HG02885 (cell line): ENCODE measurements around the gene TNFRSF13B.
"Not testable (repeated sequence)": the region's sequence is repeated elsewhere in the genome, so short reads cannot be mapped to it uniquely, and the experiment has no call there.

Experiments
- ATAC-seq: cut with Tn5 transposase; IDR thresholded peaks from one replicate; pipeline ENCODE4 v1.9.1; 2021; ENCODE audit warnings: mild to moderate bottlenecking; ENCODE audit not compliant: unreplicated experiment, poor library complexity

Gene TNFRSF13B

GRCh38 chr17:16968786-16969185, 3.1 kb downstream of the TNFRSF13B start:
- no peak for ATAC-seq

DNA sequence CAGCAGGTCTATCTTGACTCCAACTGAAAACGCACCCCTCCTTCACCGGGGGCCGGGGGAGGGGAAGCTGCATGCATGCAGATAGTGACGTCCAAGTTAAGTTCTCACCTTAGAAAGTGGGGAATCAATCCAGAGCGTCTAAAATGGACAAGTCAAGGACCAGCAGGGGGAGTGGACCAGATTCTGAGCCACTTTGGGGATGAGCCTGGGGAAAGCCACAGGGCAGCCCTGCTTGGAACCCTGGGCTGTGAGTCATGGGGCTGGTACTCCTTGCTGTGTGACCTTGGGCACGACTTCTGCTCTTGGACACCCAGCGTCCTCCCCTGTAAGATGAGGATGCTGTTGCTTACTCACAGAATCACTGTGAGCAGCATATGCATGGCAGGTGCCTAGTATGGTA, 9.1 kb downstream of the TNFRSF13B start:
- no peak for ATAC-seq

GRCh38 chr17:16961792-16962191, 10.1 kb downstream of the TNFRSF13B start:
- ATAC-seq, result no peak

- not testable (repeated sequence) for ATAC-seq
Measured at GRCh38 chr17:16961022-16961421, 10.9 kb downstream of the TNFRSF13B start.

DNA sequence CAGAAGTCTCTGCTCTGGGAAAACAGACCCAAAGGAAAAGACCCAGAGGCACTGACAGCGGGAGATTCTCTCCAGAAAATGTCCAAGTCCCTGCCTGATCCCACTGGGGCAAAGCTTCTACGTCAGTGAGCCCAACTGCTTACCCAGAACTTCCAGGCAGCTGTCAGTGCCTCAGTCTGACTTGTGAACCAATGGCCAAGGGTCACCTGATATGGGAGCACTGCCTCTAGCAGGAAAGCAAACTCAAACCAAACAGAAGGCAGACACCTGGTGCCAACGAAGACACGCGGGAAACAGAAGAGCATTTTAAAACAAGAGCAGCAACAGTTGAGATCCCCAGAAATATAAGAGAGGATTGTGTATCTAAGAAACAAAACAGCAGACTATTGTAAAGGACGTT, 16.9 kb downstream of the TNFRSF13B start:
- not testable (repeated sequence) for ATAC-seq

DNA sequence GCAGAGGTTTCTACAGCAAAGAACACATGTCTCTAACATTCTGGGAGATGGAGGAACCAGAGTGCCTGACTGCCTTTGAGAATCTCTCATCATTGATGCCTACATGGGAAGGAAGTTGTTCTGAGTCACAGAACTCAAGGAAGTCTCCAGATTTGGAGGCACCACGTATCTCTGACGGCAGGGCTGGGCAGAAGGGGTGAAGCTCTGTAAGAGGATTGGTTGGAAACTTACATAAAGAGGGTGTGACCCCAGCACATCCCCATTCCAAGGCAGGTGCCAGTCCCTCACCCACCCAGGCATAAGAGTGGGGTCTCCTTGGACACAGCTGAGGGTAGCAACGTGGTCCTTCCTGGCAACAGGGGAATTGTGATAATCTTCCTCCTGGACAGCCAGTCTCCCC, 17.4 kb downstream of the TNFRSF13B start:
- ATAC-seq, result no peak

DNA sequence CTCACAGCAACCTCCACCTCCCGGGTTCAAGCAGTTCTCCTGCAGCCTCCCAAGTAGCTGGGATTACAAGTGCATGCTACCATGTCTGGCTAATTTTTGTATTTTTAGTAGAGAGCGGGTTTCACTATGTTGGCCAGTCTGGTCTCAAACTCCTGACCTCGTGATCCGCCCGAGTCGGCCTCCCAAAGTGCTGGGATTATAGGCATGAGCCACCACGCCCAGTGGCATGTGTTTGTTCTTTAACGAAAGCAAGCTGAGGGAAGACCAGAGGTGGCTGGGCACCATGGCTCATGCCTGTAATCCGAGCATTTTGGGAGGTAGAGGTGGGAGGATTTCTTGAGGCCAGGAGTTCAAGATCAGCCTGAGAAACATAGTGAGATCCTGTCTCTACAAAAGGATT, 18.1 kb downstream of the TNFRSF13B start:
- ATAC-seq, result no peak

DNA sequence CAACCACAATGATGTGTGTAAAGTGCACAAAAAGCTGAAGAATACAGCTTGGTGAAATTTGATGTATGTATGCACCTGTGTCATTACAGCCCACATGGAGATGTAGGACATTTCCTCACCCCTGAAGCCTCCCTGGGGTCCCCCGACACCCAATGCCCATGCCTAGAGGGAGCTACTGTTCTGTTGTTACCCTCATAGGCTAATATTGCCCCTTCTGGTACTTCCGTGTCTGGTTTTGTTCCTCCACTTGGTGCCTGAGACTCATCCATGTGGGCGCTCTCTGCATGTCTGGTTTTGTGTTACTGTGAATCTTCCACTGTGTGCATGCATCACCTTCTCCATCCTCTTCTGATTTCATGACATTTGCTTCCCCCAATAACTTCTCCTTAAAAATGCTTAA, 18.6 kb downstream of the TNFRSF13B start:
- ATAC-seq, result no peak

DNA sequence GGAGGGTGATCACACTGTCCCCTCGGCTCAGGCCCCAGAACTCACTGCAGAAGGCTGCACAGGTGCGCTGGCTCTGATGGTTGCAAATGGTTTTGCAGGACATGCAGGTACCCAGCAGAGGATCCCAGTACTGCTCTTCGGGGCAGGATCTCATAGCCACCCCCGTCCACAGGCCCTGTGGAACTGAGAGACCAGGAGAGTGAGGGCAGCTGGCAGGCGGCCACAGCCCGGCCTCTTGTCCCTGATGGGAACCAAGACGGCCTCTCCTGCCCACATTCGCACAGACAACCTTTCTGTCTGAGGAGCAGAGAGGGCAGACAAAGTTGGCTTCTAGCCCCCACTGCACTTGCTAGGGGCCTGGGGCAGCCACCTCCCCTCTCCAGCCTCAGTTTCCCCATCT, 19.5 kb downstream of the TNFRSF13B start:
- ATAC-seq, result no peak

DNA sequence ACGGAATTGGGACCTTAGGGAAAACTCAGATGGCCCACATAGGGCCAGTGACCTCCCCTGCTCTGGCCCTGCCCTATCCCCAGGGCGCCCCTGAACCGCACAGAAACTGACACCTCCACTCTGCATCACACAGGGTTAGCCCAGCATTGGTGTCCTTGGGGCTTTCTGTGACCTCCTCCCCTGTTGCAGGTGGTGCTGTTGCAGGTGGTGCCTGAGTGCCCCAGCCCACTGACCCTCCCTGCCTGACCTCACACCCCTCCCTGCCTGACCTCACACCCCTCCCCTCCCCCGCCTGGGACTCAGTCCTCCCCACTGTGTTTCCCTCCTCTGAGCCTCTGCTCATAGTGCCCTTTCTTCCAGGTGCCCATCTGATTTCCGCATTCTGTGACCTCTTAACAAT, 21.4 kb downstream of the TNFRSF13B start:
- no peak for ATAC-seq

DNA sequence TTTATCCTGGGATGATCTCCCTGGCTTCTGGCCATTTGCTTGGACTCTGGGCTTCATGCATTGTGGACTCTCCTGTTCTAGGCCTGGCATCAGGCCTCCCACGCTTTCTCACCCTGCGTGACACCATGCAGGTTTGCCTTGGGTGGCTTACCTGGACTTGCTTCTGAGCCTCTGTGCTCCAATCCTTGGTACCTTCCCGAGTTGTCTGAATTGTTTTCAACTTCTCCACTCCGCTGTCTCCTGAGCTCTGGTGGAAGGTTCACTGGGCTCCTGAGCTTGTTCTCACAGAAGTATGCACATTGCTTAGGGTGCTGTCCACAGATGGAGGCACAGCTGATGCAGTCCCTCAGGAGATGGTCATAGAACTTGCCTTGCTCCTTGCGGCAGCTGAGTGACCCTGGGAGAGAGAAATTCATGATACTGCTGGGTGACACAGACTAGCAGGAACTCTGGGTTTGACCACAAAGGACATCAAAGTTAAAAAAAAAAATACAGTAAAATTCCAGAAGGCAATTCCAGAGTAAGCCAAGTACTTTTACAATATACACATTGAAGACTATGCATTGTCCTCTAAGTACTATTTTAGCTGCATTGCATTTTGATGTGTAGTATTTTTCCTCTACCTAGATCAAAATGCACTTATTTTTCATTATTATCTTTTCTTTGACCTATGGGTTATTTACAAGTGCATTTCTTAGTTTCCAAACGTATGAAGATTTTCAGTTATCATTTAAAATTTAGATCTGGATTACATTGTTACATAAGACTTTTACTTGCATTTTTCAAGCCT, 23.1 kb downstream of the TNFRSF13B start:
- no peak for ATAC-seq

DNA sequence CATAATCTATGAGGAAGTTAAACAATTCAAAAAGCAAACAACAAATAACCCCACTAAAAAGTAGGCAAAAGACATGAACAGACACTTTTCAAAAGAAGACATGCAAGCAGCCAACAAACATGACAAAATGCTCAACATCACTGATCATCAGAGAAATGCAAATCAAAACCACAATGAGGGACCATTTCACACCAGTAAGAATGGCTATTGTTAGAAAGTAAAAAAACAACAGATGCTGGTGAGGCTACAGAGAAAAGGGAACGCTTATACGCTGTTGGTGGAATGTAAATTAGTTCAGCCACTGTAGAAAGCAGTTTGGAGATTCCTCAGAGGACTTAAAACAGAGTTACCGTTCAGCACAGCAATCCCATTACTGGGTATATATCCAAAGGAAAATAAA, 24.4 kb downstream of the TNFRSF13B start:
- ATAC-seq, result no peak

- ATAC-seq, result no peak
Measured at GRCh38 chr17:16945663-16946218, 26.2 kb downstream of the TNFRSF13B start.

DNA sequence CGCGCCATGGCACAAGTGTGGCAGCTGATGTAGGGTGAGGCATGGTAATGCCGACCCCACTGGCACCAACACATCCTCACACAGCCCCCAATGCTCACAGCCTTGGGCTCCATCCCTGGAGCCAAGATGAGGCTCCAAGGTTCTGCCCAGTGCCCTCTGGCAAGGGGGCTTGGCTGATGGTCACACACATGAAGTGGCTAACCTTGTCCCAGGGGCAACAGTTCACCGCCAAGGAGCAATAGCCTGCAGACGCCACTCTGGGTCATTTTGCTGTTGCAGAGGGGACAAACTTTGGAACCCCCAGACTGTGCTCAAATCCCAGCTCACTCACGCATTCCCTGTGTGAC, 26.8 kb downstream of the TNFRSF13B start:
- ATAC-seq, result no peak

GRCh38 chr17:16944334-16945135, 27.4 kb downstream of the TNFRSF13B start:
- no peak for ATAC-seq

GRCh38 chr17:16943541-16944333, 28.2 kb downstream of the TNFRSF13B start:
- ATAC-seq, result no peak

DNA sequence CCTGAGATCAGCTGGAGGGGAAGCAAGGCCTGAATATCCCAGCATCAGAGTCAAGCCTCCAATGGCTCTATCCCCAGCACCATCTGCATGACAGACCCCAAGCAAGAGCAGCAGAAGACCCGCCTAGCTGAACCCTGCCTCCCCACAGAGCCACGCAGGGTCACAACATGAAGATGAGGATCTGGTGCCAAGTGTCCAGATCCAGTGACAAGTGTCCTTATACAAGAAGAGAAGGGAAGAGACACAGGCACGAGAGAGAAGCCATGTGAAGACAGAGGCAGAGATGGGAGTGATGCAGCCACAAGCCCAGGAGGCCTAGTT, 28.9 kb downstream of the TNFRSF13B start:
- no peak for ATAC-seq

GRCh38 chr17:16942141-16943031, 29.5 kb downstream of the TNFRSF13B start:
- no peak for ATAC-seq

DNA sequence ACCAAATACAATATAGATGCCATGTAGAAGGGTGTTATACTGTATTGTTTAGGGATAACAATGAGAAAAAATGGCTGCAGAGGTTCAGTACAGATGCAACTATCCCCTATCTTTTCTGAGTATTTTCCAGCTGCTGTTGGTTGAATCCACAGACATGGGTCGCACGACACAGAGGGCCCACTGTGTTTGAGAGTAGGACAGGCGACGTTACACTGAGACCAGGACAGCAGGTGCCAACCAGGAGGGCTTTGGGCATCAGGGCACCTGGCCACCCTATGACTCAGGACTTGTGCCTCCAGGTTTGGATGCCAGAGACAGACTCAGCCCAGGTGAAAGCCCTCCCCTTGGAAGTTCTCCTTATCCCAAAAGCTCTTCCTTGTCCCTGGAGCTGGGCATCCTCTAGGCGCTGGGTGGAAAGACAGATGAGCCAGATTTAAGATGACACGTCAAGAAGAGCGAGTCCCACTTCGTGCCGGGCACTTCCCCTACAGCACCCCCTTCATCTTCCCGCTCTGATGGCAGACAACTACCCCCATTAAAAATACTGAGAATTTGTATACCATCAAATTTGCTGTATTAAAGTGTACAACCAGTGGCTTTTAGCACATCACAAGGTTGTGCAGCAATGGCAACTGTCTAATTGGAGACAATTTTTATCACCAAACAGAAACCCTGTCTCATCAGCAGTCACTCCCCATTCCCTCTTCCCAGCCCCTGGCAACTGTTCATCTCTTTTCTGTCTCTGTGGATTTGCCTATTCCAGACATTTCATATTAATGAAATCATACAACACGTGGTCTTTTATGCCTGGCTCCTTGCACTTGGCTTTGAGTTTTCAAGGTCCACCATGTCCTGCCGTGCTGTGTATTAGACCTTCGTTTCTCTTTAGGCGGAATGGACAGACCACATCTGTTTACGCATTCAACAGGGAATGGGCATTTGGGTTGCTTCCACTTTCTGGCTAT, 30.6 kb downstream of the TNFRSF13B start:
- ATAC-seq, result no peak
